ENCODE results near the gene SEC31A. TPM values are rescaled to one million over a fixed set of nuclear protein-coding genes. Genes with fewer than 3 reads are reported as not detected.

Gene SEC31A
- total RNA-seq, 2 experiments from 2014 or later: 76.0 to 77.1 TPM

GRCh38 chr4:82851318-82851717, 39.6 kb downstream of the SEC31A start:
- H3K27me3 Mint-ChIP-seq: no peaks in the 10 kb centered on the region
- ATAC-seq (no peak), DNase-seq (no peak)
- TF ChIP-seq, protein P1, sequence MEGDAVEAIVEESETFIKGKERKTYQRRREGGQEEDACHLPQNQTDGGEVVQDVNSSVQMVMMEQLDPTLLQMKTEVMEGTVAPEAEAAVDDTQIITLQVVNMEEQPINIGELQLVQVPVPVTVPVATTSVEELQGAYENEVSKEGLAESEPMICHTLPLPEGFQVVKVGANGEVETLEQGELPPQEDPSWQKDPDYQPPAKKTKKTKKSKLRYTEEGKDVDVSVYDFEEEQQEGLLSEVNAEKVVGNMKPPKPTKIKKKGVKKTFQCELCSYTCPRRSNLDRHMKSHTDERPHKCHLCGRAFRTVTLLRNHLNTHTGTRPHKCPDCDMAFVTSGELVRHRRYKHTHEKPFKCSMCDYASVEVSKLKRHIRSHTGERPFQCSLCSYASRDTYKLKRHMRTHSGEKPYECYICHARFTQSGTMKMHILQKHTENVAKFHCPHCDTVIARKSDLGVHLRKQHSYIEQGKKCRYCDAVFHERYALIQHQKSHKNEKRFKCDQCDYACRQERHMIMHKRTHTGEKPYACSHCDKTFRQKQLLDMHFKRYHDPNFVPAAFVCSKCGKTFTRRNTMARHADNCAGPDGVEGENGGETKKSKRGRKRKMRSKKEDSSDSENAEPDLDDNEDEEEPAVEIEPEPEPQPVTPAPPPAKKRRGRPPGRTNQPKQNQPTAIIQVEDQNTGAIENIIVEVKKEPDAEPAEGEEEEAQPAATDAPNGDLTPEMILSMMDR (IDR thresholded peaks at IDR 0.05): no peak
- peaks cover 44% of the 10 kb centered on the region for H3K36me3 Mint-ChIP-seq (ENCODE audit: low read depth)
- no peaks in the 10 kb centered on the region for H3K9me3 Mint-ChIP-seq
- intact Hi-C loops (cut with micrococcal nuclease): no loop called here
- no peak overlapping the region for H3K27ac Mint-ChIP-seq
- peaks cover 6% of the 10 kb centered on the region for H3K4me1 Mint-ChIP-seq (ENCODE audit: low read depth)
- ChIA-PET POLR2A (no interaction called here), CTCF (interaction anchor here (1.0 to 3.0 kb wide), 7 partner anchors 10 to 112 kb away, joined by 3 to 10 read pairs (median 3); partner anchors contain the start of gene THAP9)
- H3K4me3 Mint-ChIP-seq: no peak overlapping the region

- intact Hi-C loops (cut with micrococcal nuclease): no loop called here
- Mint-ChIP-seq H3K36me3 (ENCODE audit: low read depth) (peaks cover 45% of the 10 kb centered on the region), H3K27ac (no peak overlapping the region), H3K4me1 (ENCODE audit: low read depth) (peaks cover 6% of the 10 kb centered on the region), H3K9me3 (no peaks in the 10 kb centered on the region), H3K4me3 (no peak overlapping the region), H3K27me3 (no peaks in the 10 kb centered on the region)
- ChIA-PET CTCF (interaction anchor here (1.0 to 3.0 kb wide), 5 partner anchors 9 to 112 kb away, joined by 3 to 10 read pairs (median 3); partner anchors contain the start of gene THAP9), POLR2A (no interaction called here)
- no peak for ATAC-seq
- TF ChIP-seq, protein P1 (IDR thresholded peaks at IDR 0.05): no peak
- no peak for DNase-seq
Observed at GRCh38 chr4:82850684-82851083, 40.3 kb downstream of the SEC31A start.

DNA sequence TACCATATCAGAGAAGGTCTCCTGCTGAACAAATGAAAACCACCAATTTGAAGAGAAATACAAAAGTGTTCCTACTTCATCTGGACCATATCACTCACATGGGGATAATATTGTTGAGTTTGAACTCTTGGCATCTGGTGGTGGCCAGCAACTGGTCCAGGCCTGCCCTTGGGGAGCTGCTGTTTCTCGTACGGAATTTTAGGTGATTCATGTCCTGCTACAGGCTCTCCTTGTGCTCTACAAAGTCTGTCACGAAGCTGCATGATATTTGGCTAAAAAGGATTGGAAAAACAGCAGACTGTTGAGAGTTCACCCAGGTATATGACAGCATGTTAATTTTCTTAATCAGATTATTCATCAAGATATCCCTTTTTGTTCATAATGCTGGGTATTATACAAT, 42.2 kb downstream of the SEC31A start:
- no peak overlapping the region for H3K4me3 Mint-ChIP-seq
- POLR2A ChIA-PET: no interaction called here
- ATAC-seq (no peak), DNase-seq (no peak)
- peak overlapping the region; percentile 18 for H3K27ac Mint-ChIP-seq
- TF ChIP-seq, protein P1 (IDR thresholded peaks at IDR 0.05): no peak
- peaks cover 6% of the 10 kb centered on the region for H3K4me1 Mint-ChIP-seq (ENCODE audit: low read depth)
- H3K9me3 Mint-ChIP-seq: no peaks in the 10 kb centered on the region
- no peaks in the 10 kb centered on the region for H3K27me3 Mint-ChIP-seq
- CTCF ChIA-PET: interaction anchor here (1.0 kb wide), 1 partner anchor 43 kb away, joined by 3 read pairs; no protein-coding TSS in a partner anchor
- intact Hi-C loops (cut with micrococcal nuclease): no loop called here
- H3K36me3 Mint-ChIP-seq (ENCODE audit: low read depth): peaks cover 44% of the 10 kb centered on the region

GRCh38 chr4:82842593-82842992, 48.4 kb downstream of the SEC31A start:
- H3K36me3 Mint-ChIP-seq (ENCODE audit: low read depth): peaks cover 38% of the 10 kb centered on the region
- TF ChIP-seq, protein P1 (IDR thresholded peaks at IDR 0.05): no peak
- H3K9me3 Mint-ChIP-seq: no peaks in the 10 kb centered on the region
- no peaks in the 10 kb centered on the region for H3K27me3 Mint-ChIP-seq
- ChIA-PET CTCF (interaction anchor here (0.7 to 1.6 kb wide), 6 partner anchors 11 to 198 kb away, joined by 3 to 6 read pairs (median 3); no protein-coding TSS in a partner anchor), POLR2A (no interaction called here)
- no peaks in the 10 kb centered on the region for H3K4me1 Mint-ChIP-seq (ENCODE audit: low read depth)
- no peak for DNase-seq
- intact Hi-C loops (cut with micrococcal nuclease): no loop called here
- H3K4me3 Mint-ChIP-seq: no peak overlapping the region
- no peak overlapping the region for H3K27ac Mint-ChIP-seq
- no peak for ATAC-seq

DNA sequence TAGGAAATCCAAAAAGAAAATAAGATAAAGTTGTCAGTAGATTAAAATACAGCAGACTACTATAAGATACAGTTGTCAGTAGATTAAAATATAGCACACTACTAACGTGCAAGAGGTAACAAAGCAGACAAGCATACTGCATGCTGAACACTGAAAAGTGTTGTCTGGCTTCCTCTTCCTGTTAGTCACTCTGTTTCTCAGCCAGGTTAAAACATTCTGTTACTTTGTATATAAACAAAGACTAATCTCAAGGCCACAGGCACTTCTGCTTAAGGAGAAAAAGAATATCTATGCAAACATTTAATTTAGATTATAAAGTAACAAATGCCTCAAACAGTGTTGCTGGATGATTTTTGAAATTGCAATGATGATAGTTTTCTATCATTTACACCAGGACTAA, 51.3 kb downstream of the SEC31A start:
- POLR2A ChIA-PET: no interaction called here
- H3K36me3 Mint-ChIP-seq (ENCODE audit: low read depth): peaks cover 41% of the 10 kb centered on the region
- ATAC-seq: no peak
- no peaks in the 10 kb centered on the region for H3K9me3 Mint-ChIP-seq
- no peaks in the 10 kb centered on the region for H3K4me1 Mint-ChIP-seq (ENCODE audit: low read depth)
- no peaks in the 10 kb centered on the region for H3K27me3 Mint-ChIP-seq
- no peak overlapping the region for H3K27ac Mint-ChIP-seq
- TF ChIP-seq, protein P1 (IDR thresholded peaks at IDR 0.05): no peak
- CTCF ChIA-PET: interaction anchor here (1.0 kb wide), 1 partner anchor 13 kb away, joined by 4 read pairs; no protein-coding TSS in a partner anchor
- intact Hi-C loops (cut with micrococcal nuclease): no loop called here
- no peak for DNase-seq
- H3K4me3 Mint-ChIP-seq: no peak overlapping the region

All from activated CD8-positive, alpha-beta T cell treated with anti-CD3 and anti-CD28 coated beads for 36 hours (primary cell).